GM21423 (cell line): ENCODE data around the gene BEND5.

Experiments used
- ATAC-seq: cut with Tn5 transposase; IDR thresholded peaks from one replicate; pipeline ENCODE4 v1.9.1; 2021; ENCODE audit warnings: mild to moderate bottlenecking, moderate library complexity; ENCODE audit not compliant: unreplicated experiment

BEND5 gene

DNA sequence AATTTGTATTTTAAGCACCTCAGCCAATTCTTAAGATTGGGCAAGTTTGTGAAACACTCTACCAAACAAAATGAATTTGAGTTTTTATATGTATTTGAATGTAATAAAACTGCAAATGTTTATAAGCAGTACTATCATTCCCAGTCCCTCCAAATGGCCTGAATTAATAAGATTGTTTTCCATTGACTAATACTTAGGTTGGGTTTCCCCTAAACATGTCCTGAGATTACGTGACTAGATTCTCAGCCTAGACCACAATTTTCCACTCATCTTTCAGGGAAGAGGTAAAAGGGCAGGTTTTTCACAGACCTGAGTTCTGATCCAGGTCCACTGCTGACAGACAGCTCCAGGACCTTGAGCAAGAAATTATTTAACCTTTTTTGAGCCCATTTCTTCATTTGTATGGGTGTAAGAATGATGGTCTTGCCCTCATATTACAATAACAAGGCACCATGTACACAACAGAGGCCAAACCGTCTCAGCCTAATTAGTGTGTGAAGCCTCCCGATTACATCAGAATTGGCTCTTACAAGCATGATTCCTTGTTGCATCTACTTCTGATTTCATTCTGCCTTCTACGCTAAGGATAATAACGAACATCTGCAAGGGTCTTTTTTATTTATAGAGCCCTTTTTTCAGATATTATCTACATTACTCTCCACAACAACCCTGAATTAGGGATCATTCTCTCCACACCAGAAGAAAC, 51.2 kb downstream of the BEND5 start:
- ATAC-seq, result no peak

DNA sequence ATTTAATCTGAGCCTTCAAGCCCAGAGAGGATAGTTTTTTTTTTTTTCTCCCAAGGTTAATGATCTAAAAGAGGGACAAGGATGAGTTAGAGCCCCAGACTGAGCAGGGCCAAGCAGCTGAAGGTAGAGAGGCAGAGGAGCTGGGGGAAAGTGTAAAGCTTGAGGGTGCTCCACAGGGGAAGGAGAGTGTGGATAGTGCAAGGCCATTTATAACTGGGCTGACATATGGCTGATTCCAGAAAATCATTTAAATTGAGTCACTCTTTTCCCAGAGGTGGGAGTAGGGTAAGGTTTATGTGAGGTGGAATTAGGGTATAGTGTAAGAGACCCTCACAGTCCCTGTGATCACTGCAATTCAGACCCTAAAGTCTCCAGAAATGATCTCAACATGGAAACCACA, 55.8 kb downstream of the BEND5 start:
- no peak for ATAC-seq

DNA sequence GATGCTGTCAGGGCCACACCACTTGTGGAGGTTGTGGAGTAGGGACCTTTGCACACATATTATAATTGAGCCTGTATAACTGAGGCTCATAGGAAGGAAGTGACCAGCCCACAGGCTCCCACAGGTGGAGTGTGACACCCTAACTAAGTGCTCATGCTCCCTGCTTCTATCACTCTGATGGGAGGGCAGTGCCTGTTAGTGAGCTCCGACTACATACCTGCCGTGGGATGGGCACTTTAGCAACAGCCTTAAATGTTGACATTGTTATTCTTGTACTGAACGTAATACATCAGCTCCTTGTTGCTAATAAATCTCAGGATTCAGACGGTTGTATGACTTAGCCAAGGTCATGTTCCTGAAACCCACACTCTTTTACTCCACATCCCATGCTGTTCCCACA, 58.0 kb downstream of the BEND5 start:
- no peak for ATAC-seq

DNA sequence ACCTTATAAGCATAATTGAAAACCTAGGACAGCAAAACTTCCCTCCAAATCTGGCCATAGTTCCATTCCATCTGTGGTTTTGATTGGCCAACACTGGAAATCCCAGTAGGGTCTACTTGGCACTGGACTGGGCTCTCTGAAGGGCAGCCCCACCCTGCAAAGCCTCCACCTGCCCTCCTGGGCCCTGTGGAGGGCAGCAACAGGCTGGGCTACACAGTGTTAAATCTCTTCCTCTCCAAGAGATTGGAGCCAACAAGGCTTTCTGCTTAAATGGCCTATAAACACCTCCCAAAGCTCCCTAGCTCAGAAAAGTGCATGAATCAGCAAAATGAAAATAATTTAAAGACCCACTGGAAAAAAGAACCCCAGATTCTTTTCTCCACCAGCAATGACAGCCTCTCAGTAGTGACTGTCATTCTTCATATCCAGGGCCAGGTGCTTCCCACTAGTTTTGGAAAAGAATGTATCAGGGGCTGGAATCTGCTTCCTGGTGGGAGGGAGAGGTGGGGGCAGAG, 58.5 kb downstream of the BEND5 start:
- ATAC-seq, result no peak

DNA sequence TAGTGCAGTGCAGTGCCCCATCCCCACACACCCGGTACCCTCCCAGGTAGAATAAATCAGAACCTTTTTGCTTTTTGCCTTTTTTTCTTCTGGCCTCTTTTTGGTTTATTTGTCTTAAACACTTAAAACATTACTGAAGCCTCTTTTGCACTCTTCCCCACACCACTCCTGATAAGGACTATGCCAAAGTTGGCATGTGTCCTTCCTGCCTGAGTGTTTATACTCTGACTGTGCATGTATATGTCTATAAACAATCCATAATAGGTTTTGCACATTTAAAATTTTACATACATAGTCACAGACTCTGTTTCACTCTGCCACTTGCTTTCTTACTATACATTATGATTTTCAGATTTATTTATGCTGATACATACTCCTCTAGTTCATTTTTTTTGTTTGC, 59.6 kb downstream of the BEND5 start:
- ATAC-seq, result no peak

DNA sequence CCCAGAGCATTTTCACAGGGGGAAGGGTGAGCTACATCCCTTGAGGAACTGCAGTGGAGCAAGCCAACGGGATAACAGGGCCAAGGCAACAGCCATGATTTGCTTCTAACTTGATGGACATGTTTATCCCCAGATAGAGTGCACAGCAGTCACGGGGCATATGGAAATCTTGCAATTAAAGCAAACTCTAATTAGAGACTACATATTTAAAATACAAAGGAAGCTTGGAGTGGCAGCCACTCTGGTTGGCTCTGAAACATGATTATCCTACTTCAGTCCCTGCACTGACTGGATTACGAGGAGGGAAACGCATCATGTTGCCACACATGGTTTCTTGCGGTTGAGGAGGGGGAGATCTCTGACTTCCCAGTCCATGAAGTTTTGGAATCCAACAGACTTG, 60.8 kb downstream of the BEND5 start:
- ATAC-seq, result no peak

DNA sequence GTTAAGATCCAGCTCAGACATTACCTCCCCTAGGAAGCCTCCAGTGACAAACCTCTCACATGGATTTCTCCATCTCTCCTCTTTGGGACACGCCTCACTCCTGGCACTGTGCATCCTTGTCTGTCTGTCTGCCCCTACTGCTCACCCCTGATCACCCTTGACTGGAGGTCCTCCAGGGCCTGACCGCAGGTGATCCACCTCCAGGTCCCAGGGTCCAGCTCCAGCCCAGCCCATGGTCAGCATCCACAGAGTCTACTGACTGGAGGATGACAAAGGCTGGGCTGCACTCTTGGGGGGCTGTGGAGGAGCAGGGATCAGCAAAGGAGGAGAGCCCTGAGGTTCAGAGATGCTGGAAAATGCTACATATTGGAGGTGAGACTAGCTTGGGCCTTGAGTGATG, 65.8 kb downstream of the BEND5 start:
- ATAC-seq, result no peak

DNA sequence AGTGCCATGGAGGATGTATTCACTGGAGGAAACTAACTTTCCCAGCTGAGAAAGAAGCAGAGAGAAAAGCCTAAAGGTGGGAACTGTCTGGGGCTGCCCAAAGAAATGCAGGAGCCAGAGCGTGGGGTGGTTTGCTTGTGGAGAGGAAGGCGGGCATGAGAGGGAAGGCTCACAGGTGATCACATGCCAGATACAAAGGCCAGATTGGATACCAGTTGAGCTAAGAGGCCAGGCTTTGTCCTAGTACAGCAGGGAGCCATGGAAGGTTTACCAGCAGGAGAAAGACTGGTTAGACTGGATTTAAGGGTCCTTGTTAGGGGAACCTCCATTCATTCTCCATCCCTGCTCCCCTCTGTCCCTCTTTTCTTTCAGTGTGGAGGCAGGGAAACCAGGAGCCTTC, 66.4 kb downstream of the BEND5 start:
- ATAC-seq, result no peak

DNA sequence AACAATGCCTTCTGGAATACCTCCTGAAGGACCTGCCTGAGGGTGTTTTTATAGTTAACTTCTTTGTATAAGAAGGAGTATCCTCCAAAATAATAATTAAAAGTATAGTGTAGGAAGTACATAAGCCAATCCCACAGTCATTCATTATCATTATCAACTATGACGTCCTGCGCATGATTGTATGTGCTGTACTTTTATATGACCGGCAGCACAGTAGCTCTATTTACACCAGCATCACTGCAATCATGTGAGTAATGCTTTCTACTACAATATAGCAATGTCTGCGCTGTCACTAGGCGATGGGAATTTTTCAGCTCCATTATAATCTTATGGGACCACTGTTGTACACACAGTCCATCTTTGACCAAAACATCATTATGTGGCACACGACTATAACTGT, 72.0 kb downstream of the BEND5 start:
- ATAC-seq, result no peak

DNA sequence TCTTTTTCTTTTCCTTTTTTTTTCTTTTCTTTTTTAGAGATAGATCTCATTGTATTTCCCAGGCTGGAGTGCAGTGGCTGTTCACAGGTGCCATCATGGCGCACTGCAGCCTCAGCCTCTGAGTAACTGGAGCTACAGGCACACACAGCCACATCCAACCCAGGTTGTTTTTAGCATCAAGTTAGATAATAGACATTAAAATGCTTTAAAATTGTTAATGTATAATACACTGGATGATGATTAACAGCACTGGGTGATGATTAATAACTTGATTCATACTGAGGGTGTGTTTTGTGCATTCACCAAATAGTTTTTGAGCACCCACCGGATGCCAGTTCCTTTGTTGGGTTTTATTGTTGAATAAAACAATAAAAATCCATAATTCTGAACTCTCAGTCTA, 75.2 kb downstream of the BEND5 start:
- peak; percentile 47 for ATAC-seq

DNA sequence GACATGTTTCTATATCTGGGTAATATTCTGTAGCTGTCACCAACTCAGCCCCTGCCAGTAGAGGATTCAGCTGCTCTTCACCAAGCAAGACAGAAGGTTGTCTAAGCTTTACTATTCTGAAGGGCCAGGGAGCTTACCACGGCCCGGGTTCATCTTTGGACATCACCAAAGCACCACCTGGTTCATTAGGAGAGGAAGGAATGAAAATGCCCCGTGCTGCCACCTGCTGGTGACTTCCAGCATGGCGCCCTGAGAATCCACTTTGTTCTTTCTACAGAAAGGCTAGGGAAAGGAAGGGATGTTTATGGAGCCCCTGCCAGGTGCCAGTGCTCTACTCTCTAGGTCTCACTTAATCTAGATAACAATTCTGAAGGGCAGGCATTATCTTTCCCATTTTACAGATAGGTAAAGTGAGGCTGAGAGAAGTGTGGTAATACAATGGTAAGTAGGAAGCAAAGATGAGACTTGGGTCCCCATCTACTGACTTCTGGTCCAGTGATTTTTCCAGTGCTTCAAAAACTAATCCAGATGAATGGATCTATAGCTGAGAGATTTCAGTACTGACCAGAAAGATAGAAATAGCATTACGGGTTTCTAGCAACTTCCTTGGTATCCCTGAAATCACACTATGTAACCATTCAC, 79.5 kb downstream of the BEND5 start:
- ATAC-seq, result no peak

DNA sequence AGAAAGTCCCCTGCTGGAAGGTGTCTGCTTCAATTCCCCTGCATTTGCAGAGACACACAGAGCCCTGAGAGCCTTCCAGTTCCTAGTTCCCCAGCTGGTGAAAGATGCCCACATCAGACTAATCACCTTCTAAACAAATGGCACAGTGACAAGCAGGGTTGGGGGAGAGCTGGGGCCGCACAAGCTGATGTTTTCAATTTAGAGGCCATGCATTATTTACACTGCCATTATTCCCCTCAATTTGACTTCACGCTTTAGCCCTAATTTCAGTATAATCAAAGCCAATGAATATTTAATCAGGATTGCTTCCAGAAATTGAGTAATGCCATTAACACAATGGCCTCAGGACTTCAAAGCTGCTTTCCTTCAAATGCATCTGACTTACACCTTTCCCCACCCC, 81.5 kb downstream of the BEND5 start:
- ATAC-seq, result no peak

DNA sequence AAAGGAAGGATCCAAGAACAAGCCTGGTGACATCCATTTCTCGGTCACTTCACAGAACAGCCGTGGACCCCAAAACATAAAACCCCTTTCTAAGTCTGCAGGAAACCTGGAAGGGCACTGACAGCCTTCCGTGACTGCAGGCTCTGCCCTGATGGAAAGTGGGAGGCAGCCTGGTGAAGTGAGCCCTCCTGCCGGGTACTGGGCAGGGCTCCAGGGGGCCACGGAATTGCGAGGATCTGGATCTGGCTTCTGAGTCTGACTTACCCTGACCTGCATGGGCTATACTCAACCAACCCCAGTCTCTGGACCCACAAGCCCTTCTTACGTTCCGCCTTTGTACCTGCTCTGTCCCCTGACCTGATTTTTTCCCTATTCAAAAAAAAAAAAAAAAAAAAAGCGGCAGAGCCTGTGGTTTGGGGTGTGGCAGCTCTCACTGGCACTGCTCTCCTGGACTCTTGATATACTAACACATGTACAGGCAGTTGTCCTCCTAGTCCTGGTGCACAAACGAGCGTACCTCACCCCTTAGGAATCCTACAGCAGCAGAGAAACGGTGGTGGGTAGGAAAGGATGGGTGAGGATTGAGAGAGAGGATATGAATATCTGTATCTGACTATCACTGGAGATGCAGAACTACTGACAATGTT, 82.9 kb downstream of the BEND5 start:
- ATAC-seq, result no peak

DNA sequence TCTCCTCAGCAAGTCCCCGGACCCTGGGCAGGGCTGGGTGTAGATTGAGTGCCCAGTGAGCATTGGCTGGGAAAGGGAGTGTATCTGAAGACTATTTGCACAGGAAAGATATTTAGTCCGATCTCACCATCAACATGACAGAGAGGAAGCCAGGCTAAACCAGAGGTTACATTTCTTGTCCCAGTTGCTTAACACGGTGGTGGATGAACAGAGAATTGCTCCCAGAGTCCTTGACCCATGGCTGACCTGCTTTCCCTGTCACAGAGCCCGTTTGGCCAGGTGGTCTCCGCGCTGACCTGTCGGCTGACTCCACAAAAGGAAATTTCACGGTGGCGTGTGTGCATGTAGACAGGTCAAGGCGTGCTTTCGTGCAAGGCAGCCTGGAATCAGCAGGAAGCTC, 83.5 kb downstream of the BEND5 start:
- no peak for ATAC-seq

DNA sequence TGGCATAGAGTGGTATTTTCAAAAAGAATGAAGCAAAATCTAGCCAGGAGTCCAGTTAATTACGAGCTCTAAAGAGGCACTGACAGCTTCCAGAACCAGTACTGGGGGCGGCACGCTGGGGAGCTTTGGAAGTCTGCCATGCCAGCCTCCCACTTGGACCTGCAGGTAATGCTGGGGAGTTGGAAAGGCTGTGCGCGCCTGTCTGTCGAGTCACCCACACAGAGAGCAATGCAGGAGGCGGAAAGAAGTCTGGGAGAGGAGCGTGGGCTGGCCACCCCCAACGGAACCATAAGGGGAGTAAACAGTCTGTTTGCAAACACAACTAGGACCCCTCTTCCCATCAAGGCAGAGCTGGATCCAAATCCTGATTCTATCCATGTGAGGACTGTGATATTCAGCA, 84.5 kb downstream of the BEND5 start:
- no peak for ATAC-seq

DNA sequence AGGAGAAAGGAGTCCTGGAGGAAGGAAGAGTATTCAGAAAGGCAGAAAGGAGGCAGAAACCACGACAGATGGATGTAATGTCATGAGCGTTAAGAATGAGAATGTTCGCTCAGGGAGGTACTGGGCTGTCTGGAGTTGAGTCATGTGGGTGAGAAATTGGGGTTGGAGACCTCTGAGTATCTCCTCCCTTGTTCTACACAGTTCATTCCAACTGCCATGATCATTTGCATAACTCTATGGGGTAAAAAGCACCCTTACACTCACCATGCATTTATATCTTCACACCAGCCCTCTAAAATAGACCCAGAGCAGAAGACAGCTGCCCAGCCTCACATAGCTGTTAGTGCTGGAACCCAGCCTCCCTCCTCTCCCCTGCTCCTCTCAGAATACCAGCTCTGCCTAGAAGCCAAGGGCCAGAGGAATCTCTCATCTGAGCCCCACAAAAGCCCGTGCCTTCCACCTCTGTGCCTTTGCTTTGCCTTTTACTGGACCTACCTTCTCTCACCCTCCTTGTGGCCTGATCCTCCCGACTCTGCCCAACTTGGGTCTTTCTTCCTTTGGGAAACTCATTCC, 85.2 kb downstream of the BEND5 start:
- peak; percentile 72 for ATAC-seq

DNA sequence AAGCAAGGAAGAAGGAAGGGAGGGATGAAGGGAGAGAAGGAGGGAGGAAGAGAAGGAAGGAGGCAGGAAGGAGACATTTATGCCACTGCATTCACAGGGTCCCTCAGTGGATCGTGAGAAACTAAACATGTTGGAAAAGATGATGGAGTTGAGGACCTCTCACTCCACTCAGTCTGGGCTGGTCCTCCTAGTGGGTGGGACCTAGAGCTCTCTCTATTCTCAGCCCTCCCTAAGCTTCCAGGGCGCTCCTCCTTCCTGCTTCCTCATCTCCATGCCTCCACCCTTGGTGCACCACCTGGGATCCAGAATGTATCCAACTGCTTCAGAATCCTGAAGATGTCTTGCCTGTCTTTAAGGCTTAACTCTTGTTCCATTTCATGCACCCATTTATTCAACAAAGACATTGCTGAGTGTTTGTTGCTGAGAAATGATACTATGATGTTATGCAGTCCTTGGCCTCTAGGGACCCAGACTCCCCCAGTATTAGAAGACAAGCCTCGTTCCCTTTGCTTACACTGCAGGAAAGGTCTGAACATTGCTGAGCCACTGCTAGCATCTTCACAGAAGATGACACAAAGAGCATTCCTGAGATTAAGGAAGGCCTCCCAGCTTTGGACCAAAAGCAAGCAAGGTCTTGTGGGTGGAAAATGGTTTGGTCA, 88.5 kb downstream of the BEND5 start:
- ATAC-seq, result peak; percentile 56

DNA sequence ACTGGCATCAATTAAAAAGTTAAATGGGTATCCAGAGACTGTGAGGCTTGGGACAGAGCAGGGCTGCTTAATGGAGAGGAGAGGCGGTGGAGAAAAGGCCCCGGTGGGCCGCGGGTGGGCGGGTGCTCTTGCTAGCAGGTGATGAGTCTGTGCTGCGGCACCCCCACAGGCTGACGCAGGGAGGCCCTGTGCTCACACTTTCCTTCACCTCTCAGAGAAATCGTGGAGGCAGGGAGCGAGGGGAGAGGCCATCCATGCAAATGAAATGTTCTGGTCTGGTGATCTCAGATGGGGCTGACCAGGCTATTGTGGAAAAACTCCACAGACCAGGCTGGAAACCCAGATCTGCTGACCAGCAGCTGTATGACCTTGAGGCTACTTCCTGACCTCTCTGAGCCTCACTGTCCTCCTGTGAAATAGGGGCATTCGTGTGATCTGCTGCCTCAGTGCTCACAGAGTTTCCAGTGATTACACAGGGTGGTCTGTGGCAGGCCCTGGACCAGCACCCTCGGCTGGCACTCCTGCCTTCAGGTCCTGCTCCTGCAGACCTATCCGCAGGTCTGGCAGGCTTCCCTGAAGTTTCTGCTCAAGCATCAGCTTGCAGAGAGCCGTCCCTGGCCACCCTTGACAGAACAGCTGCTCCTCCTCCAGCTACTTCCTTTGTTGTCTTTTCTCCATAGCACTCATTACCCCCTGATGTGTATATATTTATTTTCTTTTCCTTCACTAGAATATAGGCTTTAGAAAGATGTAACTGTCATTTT, 89.2 kb downstream of the BEND5 start:
- ATAC-seq, result no peak

DNA sequence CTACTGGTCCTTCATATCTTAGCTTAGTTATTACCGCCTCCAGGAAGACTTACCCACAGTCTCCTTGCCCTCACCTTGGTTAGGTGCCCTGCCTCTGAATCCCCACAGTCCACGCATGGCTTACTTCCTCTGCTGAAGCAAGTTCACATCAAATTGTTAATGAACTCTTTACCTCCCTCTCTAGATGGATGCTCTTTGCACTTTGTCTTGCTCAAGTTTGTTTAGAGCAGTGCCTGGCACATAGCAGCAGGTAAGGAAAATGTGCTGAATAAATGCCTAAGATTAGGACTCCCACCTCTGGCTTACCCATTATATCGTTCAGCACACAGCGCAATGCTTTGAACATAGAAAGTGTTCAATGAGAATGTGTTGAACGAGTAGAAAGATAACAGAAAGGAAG, 90.5 kb downstream of the BEND5 start:
- no peak for ATAC-seq

DNA sequence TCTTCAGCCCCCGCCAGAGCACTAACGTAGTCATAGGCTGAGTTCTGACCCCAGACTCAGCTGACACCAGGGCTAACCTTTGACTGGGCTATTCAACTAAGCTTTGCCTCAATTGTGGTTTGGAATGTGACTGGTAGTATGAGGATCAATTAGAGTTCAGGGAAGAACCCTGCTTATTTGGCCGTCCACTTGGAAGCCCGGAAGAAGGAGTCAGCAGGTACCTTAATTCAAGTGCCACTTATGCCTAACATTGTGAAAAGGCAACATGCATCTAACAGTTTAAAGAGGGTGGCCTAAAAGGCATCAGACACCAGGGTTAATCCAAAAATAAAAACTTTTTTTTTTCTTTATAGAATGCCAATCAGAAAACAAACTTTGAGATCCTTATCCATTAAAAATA, 92.3 kb downstream of the BEND5 start:
- no peak for ATAC-seq

DNA sequence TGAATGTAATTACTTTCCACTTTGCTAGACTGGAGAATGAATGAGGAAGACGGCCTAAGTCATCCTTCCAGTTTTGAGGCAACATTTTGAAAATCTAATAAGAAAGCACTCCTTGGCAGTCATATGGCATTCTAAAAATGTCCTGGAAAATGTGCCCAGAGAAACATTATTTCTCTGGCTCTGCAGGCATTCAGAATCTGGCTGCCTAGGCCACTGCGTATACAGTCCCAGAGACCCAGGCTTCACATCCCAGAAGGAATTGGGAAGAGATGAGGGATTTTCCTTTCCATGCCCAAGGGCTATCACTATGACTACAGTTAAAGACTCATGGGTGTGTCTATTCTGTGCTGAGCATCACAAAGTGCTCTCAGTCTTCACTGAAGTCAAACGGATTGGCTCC, 92.9 kb downstream of the BEND5 start:
- ATAC-seq, result no peak
